Measurements from ENCODE around the gene CXorf65. TPM values are rescaled to one million over a fixed set of nuclear protein-coding genes. Genes with fewer than 3 reads are reported as not detected.

CXorf65 gene
- total RNA-seq, 5 donors from 2014 or later (not counting 1 experiment from before 2014, with no cell fraction given) = 33.8 to 86.6 (median 39.6) TPM

GRCh38 chrX:71144651-71145050 lies 38.1 kb upstream of the CXorf65 start, which contains the start of gene NLGN3:
Gene NLGN3 (plus strand): TSS chrX:71144841. CDS start chrX:71147750, 2,909 bp downstream.
- no peaks in the 10 kb centered on the region for H3K27me3 Mint-ChIP-seq
- WGBS (ENCODE audit: insufficient coverage) = 64% methylated on average over 4 of the region's 28 CpGs
- H3K4me3 Mint-ChIP-seq = peak within 1 kb of the TSS in 1 of 3 donors; percentile 66
- DNase-seq (no peak), ATAC-seq (replicated peaks in 1 of 4) (no peak)
- CTCF ChIA-PET = no interaction called here
- peaks cover 5 to 20% (median 14%) of the 10 kb centered on the region in 3 donors for H3K4me1 Mint-ChIP-seq
- H3K27me3 ChIP-seq (replicated peaks in 1 of 2; ENCODE audit: control insufficient read depth in 2 of 2, extremely low read depth in 1 of 2, insufficient read depth in 2 of 2, low read length in 1 of 2) = no peaks in the 10 kb centered on the region
- peak within 1 kb of the TSS in 1 of 2 donors; percentile 66 for H3K27ac Mint-ChIP-seq
- H3K36me3 Mint-ChIP-seq = no peaks in the 10 kb centered on the region
- peaks cover 3 to 21% of the 10 kb centered on the region in 2 experiments for H3K4me1 ChIP-seq (ENCODE audit: control insufficient read depth in 1 of 2, extremely low read depth in 1 of 2, insufficient read depth in 2 of 2, low read length in 2 of 2)
- POLR2A ChIA-PET = interaction anchor here in 1 of 2 donors (0.5 kb wide), 1 partner anchor 77 kb away, joined by 7 read pairs; the partner anchor contains the start of gene SNX12
- no peaks in the 10 kb centered on the region for H3K9me3 Mint-ChIP-seq
- no peaks in the 10 kb centered on the region for H3K9me3 ChIP-seq
- H3K4me3 ChIP-seq (ENCODE audit: control insufficient read depth in 1 of 2, extremely low read depth in 1 of 2, low read length in 1 of 2) = no peak within 1 kb of the TSS
- no peak within 1 kb of the TSS for H3K27ac ChIP-seq (ENCODE audit: low read length)
- peaks cover 0 to 8% of the 10 kb centered on the region in 2 donors for H3K36me3 ChIP-seq (ENCODE audit: control insufficient read depth in 2 of 2, extremely low read depth in 1 of 2, insufficient read depth in 1 of 2, low read length in 1 of 2)

GRCh38 chrX:71143508-71143907 lies 37.0 kb upstream of the CXorf65 start:
- no peak overlapping the region for H3K27ac ChIP-seq (ENCODE audit: low read length)
- ATAC-seq (replicated peaks in 1 of 4) (no peak), DNase-seq (no peak)
- H3K4me3 ChIP-seq (ENCODE audit: control insufficient read depth in 1 of 2, extremely low read depth in 1 of 2, low read length in 1 of 2) = no peak overlapping the region
- WGBS (ENCODE audit: insufficient coverage) = no CpG with 5 or more reads among the region's 6 CpGs
- Mint-ChIP-seq H3K4me1 (peaks cover 5 to 25% (median 14%) of the 10 kb centered on the region in 3 donors), H3K27me3 (peaks cover 0 to 4% of the 10 kb centered on the region in 2 donors), H3K36me3 (peaks cover 7% of the 10 kb centered on the region), H3K9me3 (no peaks in the 10 kb centered on the region), H3K27ac (no peak overlapping the region), H3K4me3 (no peak overlapping the region)
- peaks cover 3 to 21% of the 10 kb centered on the region in 2 experiments for H3K4me1 ChIP-seq (ENCODE audit: control insufficient read depth in 1 of 2, extremely low read depth in 1 of 2, insufficient read depth in 2 of 2, low read length in 2 of 2)
- no peaks in the 10 kb centered on the region for H3K27me3 ChIP-seq (replicated peaks in 1 of 2; ENCODE audit: control insufficient read depth in 2 of 2, extremely low read depth in 1 of 2, insufficient read depth in 2 of 2, low read length in 1 of 2)
- H3K36me3 ChIP-seq (ENCODE audit: control insufficient read depth in 2 of 2, extremely low read depth in 1 of 2, insufficient read depth in 1 of 2, low read length in 1 of 2) = peaks cover 0 to 15% of the 10 kb centered on the region in 2 donors
- ChIA-PET CTCF (interaction anchor here in 1 of 2 donors (1.3 kb wide), 1 partner anchor 9 kb away, joined by 3 read pairs; no protein-coding TSS in a partner anchor), POLR2A (no interaction called here)
- no peaks in the 10 kb centered on the region for H3K9me3 ChIP-seq

- DNase-seq (no peak), ATAC-seq (replicated peaks in 1 of 4) (peak in 1 of 4 experiments; percentile 27)
- Mint-ChIP-seq H3K4me1 (peaks cover 0 to 18% (median 10%) of the 10 kb centered on the region in 3 donors), H3K36me3 (peaks cover 17% of the 10 kb centered on the region), H3K27me3 (peaks cover 0 to 8% of the 10 kb centered on the region in 2 donors), H3K9me3 (no peaks in the 10 kb centered on the region), H3K27ac (peak overlapping the region; percentile 50 to 78), H3K4me3 (no peak overlapping the region)
- CTCF ChIA-PET = no interaction called here
- Histone ChIP-seq H3K4me1 (ENCODE audit: control insufficient read depth in 1 of 2, extremely low read depth in 1 of 2, insufficient read depth in 2 of 2, low read length in 2 of 2) (peaks cover 0 to 9% of the 10 kb centered on the region in 2 experiments), H3K27me3 (replicated peaks in 1 of 2; ENCODE audit: control insufficient read depth in 2 of 2, extremely low read depth in 1 of 2, insufficient read depth in 2 of 2, low read length in 1 of 2) (no peaks in the 10 kb centered on the region), H3K4me3 (ENCODE audit: control insufficient read depth in 1 of 2, extremely low read depth in 1 of 2, low read length in 1 of 2) (no peak overlapping the region), H3K36me3 (ENCODE audit: control insufficient read depth in 2 of 2, extremely low read depth in 1 of 2, insufficient read depth in 1 of 2, low read length in 1 of 2) (peaks cover 0 to 42% of the 10 kb centered on the region in 2 donors), H3K9me3 (no peaks in the 10 kb centered on the region), H3K27ac (ENCODE audit: low read length) (no peak overlapping the region)
- POLR2A ChIA-PET = interaction anchor here (0.6 to 0.7 kb wide), 2 partner anchors 32 to 47 kb away, joined by 3 to 4 read pairs; no protein-coding TSS in a partner anchor
- 89% methylated on average over 3 of the region's 6 CpGs for WGBS (ENCODE audit: insufficient coverage)
These were observed 33.9 kb upstream of the CXorf65 start for GRCh38 chrX:71140440-71140839.

- Histone ChIP-seq H3K4me1 (ENCODE audit: control insufficient read depth in 1 of 2, extremely low read depth in 1 of 2, insufficient read depth in 2 of 2, low read length in 2 of 2) (peaks cover 0 to 16% of the 10 kb centered on the region in 2 experiments), H3K27ac (ENCODE audit: low read length) (no peak overlapping the region), H3K27me3 (replicated peaks in 1 of 2; ENCODE audit: control insufficient read depth in 2 of 2, extremely low read depth in 1 of 2, insufficient read depth in 2 of 2, low read length in 1 of 2) (no peaks in the 10 kb centered on the region), H3K36me3 (ENCODE audit: control insufficient read depth in 2 of 2, extremely low read depth in 1 of 2, insufficient read depth in 1 of 2, low read length in 1 of 2) (peaks cover 6 to 74% of the 10 kb centered on the region in 2 donors), H3K9me3 (no peaks in the 10 kb centered on the region), H3K4me3 (ENCODE audit: control insufficient read depth in 1 of 2, extremely low read depth in 1 of 2, low read length in 1 of 2) (no peak overlapping the region)
- peaks cover 0 to 32% of the 10 kb centered on the region in 2 donors for H3K27me3 Mint-ChIP-seq
- CTCF ChIA-PET = interaction anchor here in 1 of 2 donors (0.6 to 3.0 kb wide), 3 partner anchors 30 to 521 kb away, joined by 3 to 25 read pairs (median 3); no protein-coding TSS in a partner anchor
- H3K36me3 Mint-ChIP-seq = peaks cover 53% of the 10 kb centered on the region
- H3K27ac Mint-ChIP-seq = peak overlapping the region in 1 of 2 donors; percentile 19
- POLR2A ChIA-PET = interaction anchor here in 1 of 2 donors (2.6 kb wide), 1 partner anchor 13 kb away, joined by 9 read pairs; the partner anchor contains the start of gene MED12
- DNase-seq = no peak
- H3K9me3 Mint-ChIP-seq = no peaks in the 10 kb centered on the region
- peaks cover 8 to 19% (median 17%) of the 10 kb centered on the region in 3 donors for H3K4me1 Mint-ChIP-seq
- ATAC-seq (replicated peaks in 1 of 4) = no peak
- 100% methylated on average over 1 of the region's 4 CpGs for WGBS (ENCODE audit: insufficient coverage)
- H3K4me3 Mint-ChIP-seq = no peak overlapping the region
These were observed 25.0 kb upstream of the CXorf65 start for GRCh38 chrX:71131510-71131909.

- Mint-ChIP-seq H3K36me3 (peaks cover 48% of the 10 kb centered on the region), H3K4me1 (peaks cover 8 to 21% (median 20%) of the 10 kb centered on the region in 3 donors), H3K27ac (peak overlapping the region; percentile 78 to 89), H3K4me3 (no peak overlapping the region), H3K27me3 (peaks cover 0 to 23% of the 10 kb centered on the region in 2 donors), H3K9me3 (no peaks in the 10 kb centered on the region)
- H3K36me3 ChIP-seq (ENCODE audit: control insufficient read depth in 2 of 2, extremely low read depth in 1 of 2, insufficient read depth in 1 of 2, low read length in 1 of 2) = peaks cover 6 to 69% of the 10 kb centered on the region in 2 donors
- H3K4me3 ChIP-seq (ENCODE audit: control insufficient read depth in 1 of 2, extremely low read depth in 1 of 2, low read length in 1 of 2) = no peak overlapping the region
- ChIA-PET POLR2A (interaction anchor here (0.6 to 2.6 kb wide), 5 partner anchors 11 to 26 kb away, joined by 3 to 9 read pairs (median 4); partner anchors contain the start of genes IL2RG (in 1 of the 2) and MED12 (in 1 of the 2)), CTCF (interaction anchor here (0.5 to 3.0 kb wide), 16 partner anchors 9 to 255 kb away, joined by 3 to 25 read pairs (median 4); partner anchors contain the start of genes FOXO4 (in 1 of the 2), IL2RG (in 1 of the 2) and MED12 (in 1 of the 2))
- ATAC-seq (replicated peaks in 1 of 4) = peak; percentile 86 to 96 (median 90)
- 22% methylated on average over 2 of the region's 18 CpGs for WGBS (ENCODE audit: insufficient coverage)
- H3K27ac ChIP-seq (ENCODE audit: low read length) = peak overlapping the region; percentile 43
- H3K27me3 ChIP-seq (replicated peaks in 1 of 2; ENCODE audit: control insufficient read depth in 2 of 2, extremely low read depth in 1 of 2, insufficient read depth in 2 of 2, low read length in 1 of 2) = no peaks in the 10 kb centered on the region
- peak; percentile 43 to 85 (median 70) for DNase-seq
- peaks cover 0 to 16% of the 10 kb centered on the region in 2 experiments for H3K4me1 ChIP-seq (ENCODE audit: control insufficient read depth in 1 of 2, extremely low read depth in 1 of 2, insufficient read depth in 2 of 2, low read length in 2 of 2)
- no peaks in the 10 kb centered on the region for H3K9me3 ChIP-seq
These were observed 22.6 kb upstream of the CXorf65 start for GRCh38 chrX:71128915-71129765.
